Stimulated activated CD8-positive, alpha-beta memory T cell treated with anti-CD3 and anti-CD28 coated beads, Interleukin-12 subunit alpha, Interleukin-12 subunit beta, amount 100 ng/mL, for 24 hours (primary cell): ENCODE measurements around the gene CARMIL3.

ENCODE experiments used
- DNase-seq: peaks from one replicate; pipeline ENCODE4 v3.0.0-alpha.2; 2020; ENCODE audit errors: extremely low read depth

Gene CARMIL3

GRCh38 chr14:24116128-24116814, 64.5 kb downstream of the CARMIL3 start:
- no peak for DNase-seq

- DNase-seq, result no peak
These were observed 65.4 kb downstream of the CARMIL3 start for GRCh38 chr14:24117179-24117578.
